Activated naive CD8-positive, alpha-beta T cell (primary cell): ENCODE results near the gene EVX2.
A peak's percentile ranks its signal among the peaks of the same experiment; 100 is the strongest.

Experiments
- H3K27ac Mint-ChIP-seq: one replicate; pipeline ENCODE4 v1.8.0; 2021; ENCODE audit warnings: mixed read lengths
- H3K27me3 Mint-ChIP-seq: one replicate; pipeline ENCODE4 v1.8.0; 2021; ENCODE audit warnings: mixed read lengths
- H3K36me3 Mint-ChIP-seq: one replicate; pipeline ENCODE4 v1.8.0; 2021; ENCODE audit warnings: mixed read lengths
- H3K4me1 Mint-ChIP-seq: one replicate; pipeline ENCODE4 v1.8.0; 2021; ENCODE audit warnings: low read depth, mixed read lengths
- H3K4me3 Mint-ChIP-seq: one replicate; pipeline ENCODE4 v1.8.0; 2021; ENCODE audit warnings: mild to moderate bottlenecking, mixed read lengths
- H3K9me3 Mint-ChIP-seq: one replicate; pipeline ENCODE4 v1.8.0; 2021; ENCODE audit warnings: low read depth, mixed read lengths

EVX2 gene

GRCh38 chr2:176124947-176125771, 41.4 kb upstream of the EVX2 start:
- Mint-ChIP-seq H3K9me3 (no peaks in the 10 kb centered on the region), H3K27me3 (peaks cover 48% of the 10 kb centered on the region), H3K4me3 (peak overlapping the region; percentile 38), H3K36me3 (no peaks in the 10 kb centered on the region), H3K4me1 (peaks cover 20% of the 10 kb centered on the region), H3K27ac (no peak overlapping the region)

GRCh38 chr2:176124110-176124946, 40.6 kb upstream of the EVX2 start:
- Mint-ChIP-seq H3K27ac (no peak overlapping the region), H3K9me3 (no peaks in the 10 kb centered on the region), H3K4me3 (peak overlapping the region; percentile 63), H3K36me3 (no peaks in the 10 kb centered on the region), H3K27me3 (peaks cover 54% of the 10 kb centered on the region), H3K4me1 (peaks cover 20% of the 10 kb centered on the region)

GRCh38 chr2:176123411-176124109, 39.8 kb upstream of the EVX2 start:
- Mint-ChIP-seq H3K27ac (no peak overlapping the region), H3K4me1 (peaks cover 17% of the 10 kb centered on the region), H3K36me3 (peaks cover 2% of the 10 kb centered on the region), H3K9me3 (peaks cover 3% of the 10 kb centered on the region), H3K4me3 (peak overlapping the region; percentile 63), H3K27me3 (peaks cover 53% of the 10 kb centered on the region)

GRCh38 chr2:176122683-176123410, 39.1 kb upstream of the EVX2 start, which contains the start of gene HOXD9:
Gene HOXD9, plus strand, starts transcription at chr2:176122719. Its CDS starts 50 bp downstream, at chr2:176122769.
- H3K27me3 Mint-ChIP-seq, result peaks cover 54% of the 10 kb centered on the region
- H3K27ac Mint-ChIP-seq, result no peak within 1 kb of the TSS
- H3K36me3 Mint-ChIP-seq, result peaks cover 2% of the 10 kb centered on the region
- H3K4me3 Mint-ChIP-seq, result peak within 1 kb of the TSS; percentile 76
- H3K9me3 Mint-ChIP-seq, result peaks cover 3% of the 10 kb centered on the region
- H3K4me1 Mint-ChIP-seq, result peaks cover 11% of the 10 kb centered on the region

- Mint-ChIP-seq H3K36me3 (peaks cover 2% of the 10 kb centered on the region), H3K4me1 (peaks cover 11% of the 10 kb centered on the region), H3K4me3 (peak overlapping the region; percentile 76), H3K9me3 (peaks cover 3% of the 10 kb centered on the region), H3K27me3 (peaks cover 56% of the 10 kb centered on the region), H3K27ac (no peak overlapping the region)
Measured at GRCh38 chr2:176122052-176122682, 38.4 kb upstream of the EVX2 start.

GRCh38 chr2:176121190-176122051, 37.7 kb upstream of the EVX2 start:
- Mint-ChIP-seq H3K27me3 (peaks cover 57% of the 10 kb centered on the region), H3K4me3 (peak overlapping the region; percentile 17), H3K9me3 (peaks cover 3% of the 10 kb centered on the region), H3K27ac (no peak overlapping the region), H3K4me1 (peaks cover 11% of the 10 kb centered on the region), H3K36me3 (peaks cover 5% of the 10 kb centered on the region)

- Mint-ChIP-seq H3K4me1 (peaks cover 11% of the 10 kb centered on the region), H3K4me3 (peak overlapping the region; percentile 17), H3K9me3 (peaks cover 3% of the 10 kb centered on the region), H3K36me3 (peaks cover 5% of the 10 kb centered on the region), H3K27me3 (peaks cover 53% of the 10 kb centered on the region), H3K27ac (no peak overlapping the region)
Measured at GRCh38 chr2:176120364-176121189, 36.8 kb upstream of the EVX2 start.

- Mint-ChIP-seq H3K27ac (no peak overlapping the region), H3K36me3 (peaks cover 5% of the 10 kb centered on the region), H3K27me3 (peaks cover 51% of the 10 kb centered on the region), H3K9me3 (peaks cover 3% of the 10 kb centered on the region), H3K4me1 (peaks cover 7% of the 10 kb centered on the region), H3K4me3 (no peak overlapping the region)
Measured at GRCh38 chr2:176118601-176119339, 35.0 kb upstream of the EVX2 start.

GRCh38 chr2:176117823-176118371, 34.1 kb upstream of the EVX2 start:
- Mint-ChIP-seq H3K4me3 (no peak overlapping the region), H3K4me1 (peaks cover 5% of the 10 kb centered on the region), H3K27ac (no peak overlapping the region)

GRCh38 chr2:176117162-176117822, 33.5 kb upstream of the EVX2 start:
- no peak overlapping the region for H3K4me3 Mint-ChIP-seq
- peaks cover 5% of the 10 kb centered on the region for H3K36me3 Mint-ChIP-seq
- H3K27me3 Mint-ChIP-seq, result peaks cover 59% of the 10 kb centered on the region
- peaks cover 3% of the 10 kb centered on the region for H3K4me1 Mint-ChIP-seq
- H3K27ac Mint-ChIP-seq, result no peak overlapping the region
- H3K9me3 Mint-ChIP-seq, result peaks cover 3% of the 10 kb centered on the region

More at GRCh38 chr2:176117823-176118371, 34.1 kb upstream of the EVX2 start:
- peaks cover 3% of the 10 kb centered on the region for H3K9me3 Mint-ChIP-seq
- H3K27me3 Mint-ChIP-seq, result peaks cover 54% of the 10 kb centered on the region
- peaks cover 5% of the 10 kb centered on the region for H3K36me3 Mint-ChIP-seq
